Panc1 (cell line): ENCODE results near the gene HMCES.
A peak's percentile ranks its signal among the peaks of the same experiment; 100 is the strongest.

Experiments
- CTCF ChIP-seq: fragments of 450-650 bp; IDR thresholded peaks from 2 replicates; pipeline ENCODE4 v1.5.1; 2017; ENCODE audit warnings: mild to moderate bottlenecking
- POLR2AphosphoS5 ChIP-seq: IDR thresholded peaks from 2 replicates; pipeline ENCODE4 v1.6.1; 2012; ENCODE audit warnings: mild to moderate bottlenecking, low read depth, low read length, moderate library complexity
- REST ChIP-seq, 2 experiments: IDR thresholded peaks; 2 replicates each; pipeline ENCODE4 v1.6.1; 2011 to 2012; ENCODE audit warnings: low read depth in 2 of 2, control low read depth in 1 of 2, low read length in 1 of 2, mild to moderate bottlenecking in 1 of 2, moderate library complexity in 1 of 2; ENCODE audit not compliant: insufficient read depth in 1 of 2
- SIN3A ChIP-seq: IDR thresholded peaks from 2 replicates; pipeline ENCODE4 v1.6.1; 2012; ENCODE audit warnings: low read depth, mild to moderate bottlenecking, low read length, moderate library complexity, borderline replicate concordance; ENCODE audit not compliant: insufficient read depth

- TF ChIP-seq CTCF (no peak), REST (IDR thresholded peaks at IDR 0.05; ENCODE audit: insufficient read depth in 1 of 2, low read depth in 2 of 2, low read length in 1 of 2) (no peak), POLR2AphosphoS5 (no peak), SIN3A (peak; percentile 87; the same call in 1 of the 2 replicates)
Measured at GRCh38 chr3:129278966-129279906, 566 bp downstream of the HMCES start.
